ENCODE data around the gene PLEKHA6. TPM values are rescaled to one million over a fixed set of nuclear protein-coding genes. Genes with fewer than 3 reads are reported as not detected.

PLEKHA6 gene
- total and polyA plus RNA-seq, 2 of the 8 experiments (the other 6 are each of a cell fraction or from before 2014, with no cell fraction given), result 4.8 to 20.2 TPM

DNA sequence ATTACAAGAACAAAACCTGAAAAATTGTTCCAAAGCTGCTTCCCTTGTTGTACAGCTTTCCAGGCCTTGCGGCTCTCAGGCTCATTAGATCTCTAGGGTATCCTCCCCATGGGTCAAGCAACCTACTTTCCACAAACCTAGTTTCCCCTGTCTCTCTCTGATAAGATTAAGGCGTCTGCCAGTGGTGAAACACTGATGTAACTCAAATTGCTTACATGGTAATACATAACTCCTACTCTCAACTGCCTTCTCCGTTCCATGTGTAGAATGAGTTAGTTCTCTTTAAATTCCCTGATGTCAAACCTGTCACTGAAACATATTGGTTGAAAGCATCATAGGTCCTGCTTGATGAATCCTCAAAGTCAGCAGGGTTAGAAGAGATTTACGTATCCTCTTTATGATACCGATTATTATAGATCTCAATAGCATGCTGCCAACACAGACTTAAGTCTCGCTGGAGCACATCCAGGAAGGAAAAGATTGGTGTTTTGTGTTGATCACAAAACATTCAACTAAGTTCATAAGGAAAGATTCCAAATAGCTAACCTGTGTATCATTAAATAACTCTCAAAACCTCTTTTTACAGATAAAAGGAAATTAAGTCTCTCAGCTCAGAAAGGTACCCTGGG is 41.3 kb upstream of the PLEKHA6 start:
- Histone ChIP-seq H3K79me1 (ENCODE audit: low read depth, low read length) (no peaks in the 10 kb centered on the region; the same call in 1 of the 2 replicates), H3K4me3 (ENCODE audit: extremely low read depth in 1 of 4, insufficient read depth in 2 of 4, low read depth in 3 of 4, low read length in 4 of 4) (no peak overlapping the region), H3K27me3 (replicated peaks in 1 of 4; ENCODE audit: control insufficient read depth in 3 of 4, extremely low read depth in 1 of 4, insufficient read depth in 3 of 4, low read length in 3 of 4) (no peaks in the 10 kb centered on the region), H4K91ac (replicated peaks; ENCODE audit: insufficient read length, low read length) (no peak overlapping the region), H4K20me1 (replicated peaks in 1 of 2; ENCODE audit: control insufficient read depth in 1 of 2, insufficient read depth in 2 of 2, low read length in 2 of 2) (peaks cover 1 to 6% of the 10 kb centered on the region in 2 experiments), H3K79me2 (ENCODE audit: control insufficient read depth in 1 of 2, insufficient read depth in 2 of 2, low read length in 2 of 2) (peaks cover 3 to 31% of the 10 kb centered on the region in 2 experiments), H2BK20ac (ENCODE audit: low read length) (no peak overlapping the region), H4K5ac (ENCODE audit: insufficient read length, low read depth, low read length) (no peak overlapping the region), H3K27ac (ENCODE audit: low read depth, low read length) (no peak overlapping the region), H3K9ac (replicated peaks in 1 of 4; ENCODE audit: extremely low read depth in 1 of 4, low read depth in 3 of 4, low read length in 3 of 4) (no peak overlapping the region), H3K18ac (ENCODE audit: extremely low read depth, low read length) (no peak overlapping the region), H3K23ac (ENCODE audit: insufficient read length) (no peak overlapping the region), H2BK12ac (ENCODE audit: low read depth, low read length) (no peak overlapping the region), H2AFZ (ENCODE audit: low read length) (no peak overlapping the region), H3K9me3 (ENCODE audit: insufficient read depth in 2 of 2, low read depth in 1 of 2, low read length in 1 of 2) (no peaks in the 10 kb centered on the region), H2AK5ac (ENCODE audit: low read depth, low read length) (no peak overlapping the region), H3K4me1 (replicated peaks in 1 of 4; ENCODE audit: control insufficient read depth in 3 of 4, insufficient read depth in 4 of 4, low read length in 3 of 4) (no peaks in the 10 kb centered on the region), H2BK5ac (ENCODE audit: low read depth, low read length) (no peak overlapping the region), H3K4me2 (ENCODE audit: insufficient read depth in 1 of 2, low read depth in 2 of 2, low read length in 2 of 2) (no peak overlapping the region), H2BK15ac (ENCODE audit: low read length) (no peak overlapping the region), H3K36me3 (ENCODE audit: control insufficient read depth in 2 of 4, insufficient read depth in 4 of 4, low read length in 3 of 4) (peaks cover 12 to 44% (median 24%) of the 10 kb centered on the region in 4 experiments), H2BK120ac (replicated peaks; ENCODE audit: low read depth, low read length) (no peak overlapping the region), H3K4ac (replicated peaks; ENCODE audit: insufficient read length, low read depth, low read length) (no peak overlapping the region), H3K14ac (ENCODE audit: insufficient read length) (no peak overlapping the region), H3K23me2 (ENCODE audit: low read depth, low read length) (no peaks in the 10 kb centered on the region), H4K8ac (ENCODE audit: extremely low read depth, insufficient read depth, low read length) (no peak overlapping the region), H3K56ac (replicated peaks; ENCODE audit: insufficient read length, low read depth, low read length) (no peak overlapping the region)
- 87% methylated on average over 6 of the region's 6 CpGs; no CpG with 5 or more reads in 1 of the 2 experiments for WGBS, 2 experiments (ENCODE audit: extremely low coverage in 1 of 2, insufficient coverage in 1 of 2, insufficient read length in 1 of 2, insufficient replicate concordance in 2 of 2, low coverage in 1 of 2, low lambda C conversion rate in 2 of 2, missing lambda C conversion rate in 1 of 2)
- TF ChIP-seq CEBPB (IDR thresholded peaks at IDR 0.05; ENCODE audit: low read depth, low read length) (no peak), BRCA1 (IDR thresholded peaks at IDR 0.05; ENCODE audit: low read depth, low read length) (no peak), SUZ12 (IDR thresholded peaks at IDR 0.05; ENCODE audit: low read length) (no peak), RNF2 (IDR thresholded peaks at IDR 0.05; ENCODE audit: borderline replicate concordance, low read depth, low read length, missing control alignments, poor library complexity, severe bottlenecking) (no peak), CTBP2 (IDR thresholded peaks at IDR 0.05; ENCODE audit: borderline replicate concordance, insufficient read depth, insufficient read length, low read length) (no peak), POLR2A (IDR thresholded peaks at IDR 0.05; ENCODE audit: control extremely low read depth in 1 of 2, low read depth in 2 of 2, low read length in 2 of 2) (no peak), CBX8 (IDR thresholded peaks at IDR 0.05; ENCODE audit: borderline replicate concordance, low read depth, low read length) (no peak), NANOG (IDR thresholded peaks at IDR 0.05; ENCODE audit: insufficient read depth, low read depth, low read length, poor library complexity, severe bottlenecking) (no peak), CREB1 (IDR thresholded peaks at IDR 0.05) (no peak)
- FAIRE-seq, result no peak
- DNase-seq (ENCODE audit: low read depth in 1 of 2, low spot score in 2 of 2), result peak in 1 of 2 experiments; percentile 30
- ChIA-PET CTCF (ENCODE audit: partially characterized antibody) (interaction anchor here (0.6 to 1.7 kb wide), 5 partner anchors 11 to 851 kb away, joined by 3 to 4 read pairs (median 4); no protein-coding TSS in a partner anchor), POLR2A (ENCODE audit: partially characterized antibody) (interaction anchor here (1.0 to 3.8 kb wide), 4 partner anchors 8 to 94 kb away, joined by 3 to 30 read pairs (median 4); no protein-coding TSS in a partner anchor)
